SU-DHL-6 (cell line): Measurements from ENCODE around the gene ZNF512.

Source experiments
- H2AFZ ChIP-seq: fragments of 200-600 bp; sonication (generic); 2 replicates; pipeline ENCODE4 v1.6.1; 2014; ENCODE audit warnings: low read depth, mild to moderate bottlenecking, moderate library complexity, mixed read lengths, antibody characterized with exemption, low read length; ENCODE audit not compliant: severe bottlenecking
- H3F3A ChIP-seq: fragments of 200-600 bp; shearing (Covaris generic); 2 replicates; pipeline ENCODE4 v1.6.0; 2016; ENCODE audit warnings: antibody characterized with exemption, mild to moderate bottlenecking; ENCODE audit not compliant: insufficient read depth
- H3K27ac ChIP-seq: fragments of 200-600 bp; sonication (generic); 2 replicates; pipeline ENCODE4 v1.5.1; 2016; ENCODE audit warnings: low read depth, mild to moderate bottlenecking, low read length, moderate library complexity, mixed read lengths
- H3K27me3 ChIP-seq: fragments of 200-600 bp; sonication (generic), shearing (Covaris generic); 2 replicates; pipeline ENCODE4 v1.6.0; 2014; ENCODE audit warnings: mild to moderate bottlenecking, low read length
- H3K36me3 ChIP-seq: fragments of 200-600 bp; sonication (generic); 2 replicates; pipeline ENCODE4 v1.6.1; 2014; ENCODE audit warnings: mild to moderate bottlenecking, low read length, mixed read lengths
- H3K4me2 ChIP-seq: fragments of 300-600, 200-600 bp; shearing (Covaris generic), sonication (generic); 2 replicates; pipeline ENCODE4 v1.6.0; 2014; ENCODE audit warnings: low read length, low read depth, mild to moderate bottlenecking; ENCODE audit not compliant: poor library complexity, severe bottlenecking
- H3K4me3 ChIP-seq: fragments of 200-600 bp; sonication (generic); 2 replicates; pipeline ENCODE4 v1.5.1; 2014; ENCODE audit warnings: antibody characterized with exemption, low read length, mild to moderate bottlenecking, mixed read lengths; ENCODE audit not compliant: insufficient read depth, poor library complexity, severe bottlenecking
- H3K79me2 ChIP-seq: fragments of 200-600 bp; sonication (generic); 2 replicates; pipeline ENCODE4 v1.6.1; 2014; ENCODE audit warnings: mild to moderate bottlenecking, low read length, moderate library complexity; ENCODE audit not compliant: insufficient read depth
- H3K9ac ChIP-seq: fragments of 200-600 bp; sonication (generic); 2 replicates; pipeline ENCODE4 v1.7.0; 2014; ENCODE audit warnings: mild to moderate bottlenecking, low read length
- H3K9me2 ChIP-seq: fragments of 200-600 bp; sonication (generic); replicated peaks from 2 replicates; pipeline ENCODE4 v1.6.1; 2014; ENCODE audit warnings: low read length; ENCODE audit not compliant: insufficient read depth
- H3K9me3 ChIP-seq: fragments of 200-600 bp; sonication (generic); 2 replicates; pipeline ENCODE4 v1.6.1; 2014; ENCODE audit warnings: low read length, mixed read lengths; ENCODE audit not compliant: insufficient read depth
- H4K20me1 ChIP-seq: fragments of 200-600 bp; sonication (generic); 2 replicates; pipeline ENCODE4 v1.6.1; 2014; ENCODE audit warnings: low read depth, mild to moderate bottlenecking, antibody characterized with exemption, low read length, moderate library complexity, mixed read lengths
- EZH2phosphoT487 ChIP-seq: fragments of 200-600 bp; sonication (generic), shearing (Covaris generic); conservative IDR thresholded peaks from 2 replicates; pipeline ENCODE4 v1.6.1; 2018; ENCODE audit warnings: mild to moderate bottlenecking, antibody characterized with exemption, low read length, moderate library complexity, mixed read lengths
- TF ChIP-seq, protein P1 (sequence below): fragments of 200-600 bp; sonication (generic); IDR thresholded peaks from one replicate; pipeline ENCODE4 v1.5.1; 2017; ENCODE audit warnings: antibody characterized with exemption, mild to moderate bottlenecking, low read length, moderate library complexity; ENCODE audit not compliant: insufficient read depth, poor library complexity, severe bottlenecking

ZNF512 gene

DNA sequence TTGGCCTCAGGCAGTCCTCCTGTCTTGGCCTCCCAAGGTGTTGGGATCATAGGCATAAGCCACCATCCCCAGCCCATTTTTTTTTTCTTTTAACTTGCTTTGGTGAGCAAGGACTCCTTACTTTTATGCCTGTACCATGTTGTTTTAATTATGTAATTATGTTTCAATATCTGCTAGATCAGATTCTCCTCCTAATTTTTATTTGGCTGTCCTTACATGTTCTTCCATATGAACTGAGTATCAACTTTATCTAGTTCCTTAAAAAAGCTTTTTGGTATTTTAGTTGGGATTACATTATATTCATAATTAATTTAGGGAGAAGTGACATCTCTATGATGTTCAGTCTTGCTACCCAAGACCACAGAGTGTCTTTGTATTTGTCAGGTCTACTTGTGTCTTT, 62.4 kb downstream of the ZNF512 start:
- Histone ChIP-seq H3K9me2 (no peaks in the 10 kb centered on the region), H3K9me3 (no peaks in the 10 kb centered on the region), H3K36me3 (peaks cover 19% of the 10 kb centered on the region)

DNA sequence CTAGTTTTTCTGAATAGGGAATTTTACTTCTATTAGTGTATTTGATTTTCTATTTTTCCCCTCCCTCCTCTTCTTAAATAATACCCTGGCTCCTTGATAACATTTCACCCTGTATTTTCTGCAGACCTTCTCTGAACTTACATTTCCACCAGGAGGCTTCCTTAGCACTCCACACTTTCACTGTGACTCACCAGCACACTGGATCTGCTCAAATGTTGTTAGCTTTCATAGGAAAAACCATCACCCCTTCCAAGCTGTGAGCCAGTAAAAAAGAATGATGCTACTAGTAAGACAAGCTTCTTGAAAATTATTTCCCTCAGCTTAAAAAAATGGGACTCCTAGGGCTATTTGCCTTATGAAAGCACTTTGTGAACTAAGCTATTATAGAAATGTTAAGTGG, 64.4 kb downstream of the ZNF512 start:
- TF ChIP-seq EZH2phosphoT487 = no peak
- TF ChIP-seq, protein P1, sequence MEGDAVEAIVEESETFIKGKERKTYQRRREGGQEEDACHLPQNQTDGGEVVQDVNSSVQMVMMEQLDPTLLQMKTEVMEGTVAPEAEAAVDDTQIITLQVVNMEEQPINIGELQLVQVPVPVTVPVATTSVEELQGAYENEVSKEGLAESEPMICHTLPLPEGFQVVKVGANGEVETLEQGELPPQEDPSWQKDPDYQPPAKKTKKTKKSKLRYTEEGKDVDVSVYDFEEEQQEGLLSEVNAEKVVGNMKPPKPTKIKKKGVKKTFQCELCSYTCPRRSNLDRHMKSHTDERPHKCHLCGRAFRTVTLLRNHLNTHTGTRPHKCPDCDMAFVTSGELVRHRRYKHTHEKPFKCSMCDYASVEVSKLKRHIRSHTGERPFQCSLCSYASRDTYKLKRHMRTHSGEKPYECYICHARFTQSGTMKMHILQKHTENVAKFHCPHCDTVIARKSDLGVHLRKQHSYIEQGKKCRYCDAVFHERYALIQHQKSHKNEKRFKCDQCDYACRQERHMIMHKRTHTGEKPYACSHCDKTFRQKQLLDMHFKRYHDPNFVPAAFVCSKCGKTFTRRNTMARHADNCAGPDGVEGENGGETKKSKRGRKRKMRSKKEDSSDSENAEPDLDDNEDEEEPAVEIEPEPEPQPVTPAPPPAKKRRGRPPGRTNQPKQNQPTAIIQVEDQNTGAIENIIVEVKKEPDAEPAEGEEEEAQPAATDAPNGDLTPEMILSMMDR = no peak
- no peaks in the 10 kb centered on the region for H3K9me2 ChIP-seq
- H3K4me2 ChIP-seq = no peak overlapping the region
- peaks cover 4% of the 10 kb centered on the region; the same call in 1 of the 2 replicates for H3F3A ChIP-seq
- no peaks in the 10 kb centered on the region for H3K9me3 ChIP-seq
- H3K9ac ChIP-seq = no peak overlapping the region
- H3K27me3 ChIP-seq = no peaks in the 10 kb centered on the region
- no peak overlapping the region for H2AFZ ChIP-seq
- no peaks in the 10 kb centered on the region for H4K20me1 ChIP-seq
- no peak overlapping the region for H3K27ac ChIP-seq
- no peak overlapping the region for H3K4me3 ChIP-seq
- H3K79me2 ChIP-seq = no peaks in the 10 kb centered on the region
- peaks cover 15% of the 10 kb centered on the region; the same call in 1 of the 2 replicates for H3K36me3 ChIP-seq

More for the DNA sequence above, 62.4 kb downstream of the ZNF512 start:
- Histone ChIP-seq H3K4me2 (no peak overlapping the region), H3K9ac (no peak overlapping the region), H3K4me3 (no peak overlapping the region), H2AFZ (no peak overlapping the region), H3K27ac (no peak overlapping the region), H3F3A (peaks cover 4% of the 10 kb centered on the region), H3K27me3 (no peaks in the 10 kb centered on the region), H3K79me2 (no peaks in the 10 kb centered on the region), H4K20me1 (no peaks in the 10 kb centered on the region)
- TF ChIP-seq EZH2phosphoT487 = no peak
- TF ChIP-seq, protein P1 = no peak

DNA sequence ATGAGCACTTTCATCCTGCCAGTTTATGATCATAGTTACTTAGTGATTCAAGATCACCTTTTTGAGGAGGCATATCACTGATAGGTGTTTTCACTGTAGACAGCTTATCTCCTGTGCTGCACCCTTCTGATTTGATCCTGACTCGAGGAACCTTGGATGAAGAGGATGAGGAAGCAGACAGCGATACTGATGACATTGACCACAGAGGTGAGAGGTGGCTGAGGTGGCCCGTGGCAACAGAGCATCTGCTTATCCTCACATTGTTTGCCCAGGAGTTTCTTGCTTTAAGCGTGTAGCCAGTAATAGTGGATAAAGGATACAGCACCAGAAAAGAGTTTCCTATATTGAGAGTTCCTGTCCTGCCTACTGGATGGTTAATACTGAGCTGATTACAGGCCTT, 64.9 kb downstream of the ZNF512 start:
- Histone ChIP-seq H3K27ac (no peak overlapping the region), H4K20me1 (no peaks in the 10 kb centered on the region), H3K79me2 (no peaks in the 10 kb centered on the region), H3K9me3 (no peaks in the 10 kb centered on the region), H2AFZ (no peak overlapping the region), H3K9me2 (no peaks in the 10 kb centered on the region), H3K27me3 (no peaks in the 10 kb centered on the region), H3K9ac (no peak overlapping the region), H3K4me2 (no peak overlapping the region), H3F3A (peaks cover 4% of the 10 kb centered on the region; the same call in 1 of the 2 replicates), H3K36me3 (peaks cover 19% of the 10 kb centered on the region; the same call in 1 of the 2 replicates), H3K4me3 (no peak overlapping the region)
- TF ChIP-seq, protein P1 = no peak
- no peak for TF ChIP-seq EZH2phosphoT487
